ENCODE data around the gene PRPF38B. TPM values are rescaled to one million over a fixed set of nuclear protein-coding genes. Genes with fewer than 3 reads are reported as not detected.

Gene PRPF38B
- total RNA-seq, 3 donors from 2014 or later = 26.9 to 40.8 (median 32.8) TPM

- TF ChIP-seq POLR2AphosphoS5 (IDR thresholded peaks at IDR 0.05) (no peak), POLR2A (IDR thresholded peaks at IDR 0.05) (no peak), CTCF (IDR thresholded peaks at IDR 0.05) (no peak)
- H3K36me3 ChIP-seq = no peaks in the 10 kb centered on the region
- H3K27me3 ChIP-seq = no peaks in the 10 kb centered on the region
- H3K4me3 ChIP-seq = no peak overlapping the region
- H3K27ac ChIP-seq = no peak overlapping the region
- intact Hi-C loops (cut with DNase I; ENCODE audit: low total_unique reads) = no loop called here
- no peaks in the 10 kb centered on the region for H3K9me3 ChIP-seq
- no peaks in the 10 kb centered on the region for H3K4me1 ChIP-seq
- no peak for DNase-seq (ENCODE audit: low spot score in 2 of 2)
Observed at GRCh38 chr1:108703939-108704338, 11.8 kb downstream of the PRPF38B start.

- Histone ChIP-seq H3K4me3 (no peak overlapping the region), H3K4me1 (no peaks in the 10 kb centered on the region), H3K9me3 (no peaks in the 10 kb centered on the region), H3K27ac (no peak overlapping the region), H3K27me3 (no peaks in the 10 kb centered on the region), H3K36me3 (no peaks in the 10 kb centered on the region)
- TF ChIP-seq CTCF (IDR thresholded peaks at IDR 0.05) = no peak
- TF ChIP-seq POLR2A (IDR thresholded peaks at IDR 0.05) = no peak
- no peak for TF ChIP-seq POLR2AphosphoS5 (IDR thresholded peaks at IDR 0.05)
- intact Hi-C loops (cut with DNase I; ENCODE audit: low total_unique reads) = no loop called here
- no peak for DNase-seq (ENCODE audit: low spot score in 2 of 2)
Observed at GRCh38 chr1:108704496-108704895, 12.4 kb downstream of the PRPF38B start.

- Histone ChIP-seq H3K27ac (no peak overlapping the region), H3K4me1 (no peaks in the 10 kb centered on the region), H3K9me3 (no peaks in the 10 kb centered on the region), H3K27me3 (no peaks in the 10 kb centered on the region), H3K36me3 (no peaks in the 10 kb centered on the region), H3K4me3 (no peak overlapping the region)
- TF ChIP-seq CTCF (IDR thresholded peaks at IDR 0.05) (no peak), POLR2AphosphoS5 (IDR thresholded peaks at IDR 0.05) (no peak), POLR2A (IDR thresholded peaks at IDR 0.05) (no peak)
- intact Hi-C loops (cut with DNase I; ENCODE audit: low total_unique reads) = no loop called here
- DNase-seq (ENCODE audit: low spot score in 2 of 2) = no peak
Observed at GRCh38 chr1:108706643-108707042, 14.5 kb downstream of the PRPF38B start.

- DNase-seq (ENCODE audit: low spot score in 2 of 2) = no peak
- Histone ChIP-seq H3K27ac (no peak overlapping the region), H3K27me3 (no peaks in the 10 kb centered on the region), H3K36me3 (no peaks in the 10 kb centered on the region), H3K4me3 (no peak overlapping the region), H3K4me1 (no peaks in the 10 kb centered on the region), H3K9me3 (no peaks in the 10 kb centered on the region)
- intact Hi-C loops (cut with DNase I; ENCODE audit: low total_unique reads) = no loop called here
- TF ChIP-seq CTCF (IDR thresholded peaks at IDR 0.05) (no peak), POLR2AphosphoS5 (IDR thresholded peaks at IDR 0.05) (no peak), POLR2A (IDR thresholded peaks at IDR 0.05) (no peak)
Observed at GRCh38 chr1:108708691-108709660, 16.9 kb downstream of the PRPF38B start.

GRCh38 chr1:108712606-108713150 is 20.6 kb downstream of the PRPF38B start, which contains the start of gene FNDC7:
FNDC7 (plus strand) TSS chr1:108712908; CDS start chr1:108712934, 26 bp downstream.
- no peak for DNase-seq (ENCODE audit: low spot score in 2 of 2)
- Histone ChIP-seq H3K4me3 (no peak within 1 kb of the TSS), H3K9me3 (no peaks in the 10 kb centered on the region), H3K4me1 (no peaks in the 10 kb centered on the region), H3K27me3 (no peaks in the 10 kb centered on the region), H3K27ac (no peak within 1 kb of the TSS), H3K36me3 (no peaks in the 10 kb centered on the region)
- intact Hi-C loops (cut with DNase I; ENCODE audit: low total_unique reads) = no loop called here
- TF ChIP-seq POLR2A (IDR thresholded peaks at IDR 0.05) (no peak), POLR2AphosphoS5 (IDR thresholded peaks at IDR 0.05) (no peak), CTCF (IDR thresholded peaks at IDR 0.05) (no peak)
